ENCODE results near the gene STAG1. TPM values are rescaled to one million over a fixed set of nuclear protein-coding genes. Genes with fewer than 3 reads are reported as not detected.

The STAG1 gene
- total and polyA plus RNA-seq, 2 of the 13 experiments (the other 11 are each of a cell fraction or from before 2014, with no cell fraction given) = 6.2 to 25.9 TPM

DNA sequence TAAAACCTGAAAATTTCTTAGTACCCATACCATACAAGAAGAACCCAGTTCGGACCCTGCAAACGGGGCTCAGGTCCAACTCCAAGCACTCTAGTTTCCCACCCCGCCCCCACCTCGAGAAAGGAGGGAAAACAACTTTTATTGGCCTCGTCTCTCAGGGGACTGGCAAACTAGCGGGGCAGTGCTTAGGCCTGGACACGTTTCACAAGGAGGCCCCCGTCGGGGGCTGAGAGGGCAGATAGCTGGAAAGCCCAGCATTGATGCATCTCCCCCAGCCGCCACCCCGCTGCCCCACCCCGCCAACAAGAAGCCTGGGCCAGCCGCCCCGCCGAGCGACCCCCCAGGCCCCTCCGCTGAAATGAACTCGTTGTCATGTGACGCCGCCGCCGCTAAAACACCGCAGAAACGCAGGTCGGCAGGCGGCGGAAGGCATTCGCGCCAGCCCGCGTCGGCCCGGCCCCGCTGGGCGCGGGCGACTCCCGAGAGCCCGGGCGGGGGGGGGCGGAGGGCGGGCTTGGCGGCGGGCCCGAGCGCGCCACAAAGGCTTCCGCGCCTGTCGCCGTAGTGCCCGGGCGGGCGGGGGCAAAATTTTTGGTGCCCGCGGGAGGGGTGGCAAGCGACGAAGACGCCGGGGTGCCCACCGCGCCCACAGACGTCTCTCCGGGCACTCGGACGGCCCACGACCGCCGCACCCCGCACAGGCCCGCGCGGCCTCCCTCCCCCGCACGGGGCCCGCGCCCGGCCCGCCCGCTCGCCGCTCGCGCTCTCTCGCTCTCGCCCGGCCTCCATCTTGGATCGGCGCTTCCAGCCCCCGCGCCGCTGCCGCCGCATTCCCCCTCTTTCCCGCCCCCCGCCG lies 634 bp downstream of the STAG1 start (continued):
- peak; percentile 59 for TF ChIP-seq PRPF4 (IDR thresholded peaks at IDR 0.05; ENCODE audit: low read depth, low read length, poor library complexity, severe bottlenecking)
- 0 out of 2 replicates have a peak, but pooled peaks have one; percentile 19 for TF ChIP-seq MAZ (IDR thresholded peaks at IDR 0.05; ENCODE audit: borderline replicate concordance, low read depth, low read length)
- no peak for TF ChIP-seq MAZ (CRISPR knock-in tag; IDR thresholded peaks at IDR 0.05; ENCODE audit: low read depth)
- TF ChIP-seq ARID2 (CRISPR knock-in tag; IDR thresholded peaks at IDR 0.05; ENCODE audit: borderline replicate concordance) = peak; percentile 31; the same call in 1 of the 2 replicates
- peak; percentile 26 for TF ChIP-seq XRCC5 (optimal IDR thresholded peaks at IDR 0.05; ENCODE audit: low read length)
- no peak; the same call in none of the 2 replicates for TF ChIP-seq ARNT2 (CRISPR knock-in tag; IDR thresholded peaks at IDR 0.05; ENCODE audit: low read depth)
- no peak for TF ChIP-seq ADNP (CRISPR knock-in tag; IDR thresholded peaks at IDR 0.05)
- 0 out of 2 replicates have a peak, but pooled peaks have one; percentile 53 for TF ChIP-seq NFATC3 (CRISPR knock-in tag; IDR thresholded peaks at IDR 0.05)
- TF ChIP-seq LCORL (IDR thresholded peaks at IDR 0.05) = no peak
- TF ChIP-seq LCORL (CRISPR knock-in tag; IDR thresholded peaks at IDR 0.05) = 0 out of 2 replicates have a peak, but pooled peaks have one; percentile 46
- TF ChIP-seq KMT2B (CRISPR knock-in tag; IDR thresholded peaks at IDR 0.05) = peak; percentile 47
- no peak for TF ChIP-seq HMGXB3 (CRISPR knock-in tag; IDR thresholded peaks at IDR 0.05; ENCODE audit: borderline replicate concordance)
- TF ChIP-seq, protein P1, sequence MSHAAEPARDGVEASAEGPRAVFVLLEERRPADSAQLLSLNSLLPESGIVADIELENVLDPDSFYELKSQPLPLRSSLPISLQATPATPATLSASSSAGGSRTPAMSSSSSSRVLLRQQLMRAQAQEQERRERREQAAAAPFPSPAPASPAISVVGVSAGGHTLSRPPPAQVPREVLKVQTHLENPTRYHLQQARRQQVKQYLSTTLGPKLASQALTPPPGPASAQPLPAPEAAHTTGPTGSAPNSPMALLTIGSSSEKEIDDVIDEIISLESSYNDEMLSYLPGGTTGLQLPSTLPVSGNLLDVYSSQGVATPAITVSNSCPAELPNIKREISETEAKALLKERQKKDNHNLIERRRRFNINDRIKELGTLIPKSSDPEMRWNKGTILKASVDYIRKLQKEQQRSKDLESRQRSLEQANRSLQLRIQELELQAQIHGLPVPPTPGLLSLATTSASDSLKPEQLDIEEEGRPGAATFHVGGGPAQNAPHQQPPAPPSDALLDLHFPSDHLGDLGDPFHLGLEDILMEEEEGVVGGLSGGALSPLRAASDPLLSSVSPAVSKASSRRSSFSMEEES (CRISPR knock-in tag; IDR thresholded peaks at IDR 0.05) = 0 out of 2 replicates have a peak, but pooled peaks have one; percentile 42
- peak; percentile 52; the same call in 1 of the 2 replicates for TF ChIP-seq ZNF777 (CRISPR knock-in tag; IDR thresholded peaks at IDR 0.05)
- peak; percentile 43; the same call in 1 of the 2 replicates for TF ChIP-seq PHF20 (CRISPR knock-in tag; IDR thresholded peaks at IDR 0.05)
- TF ChIP-seq, protein P2, sequence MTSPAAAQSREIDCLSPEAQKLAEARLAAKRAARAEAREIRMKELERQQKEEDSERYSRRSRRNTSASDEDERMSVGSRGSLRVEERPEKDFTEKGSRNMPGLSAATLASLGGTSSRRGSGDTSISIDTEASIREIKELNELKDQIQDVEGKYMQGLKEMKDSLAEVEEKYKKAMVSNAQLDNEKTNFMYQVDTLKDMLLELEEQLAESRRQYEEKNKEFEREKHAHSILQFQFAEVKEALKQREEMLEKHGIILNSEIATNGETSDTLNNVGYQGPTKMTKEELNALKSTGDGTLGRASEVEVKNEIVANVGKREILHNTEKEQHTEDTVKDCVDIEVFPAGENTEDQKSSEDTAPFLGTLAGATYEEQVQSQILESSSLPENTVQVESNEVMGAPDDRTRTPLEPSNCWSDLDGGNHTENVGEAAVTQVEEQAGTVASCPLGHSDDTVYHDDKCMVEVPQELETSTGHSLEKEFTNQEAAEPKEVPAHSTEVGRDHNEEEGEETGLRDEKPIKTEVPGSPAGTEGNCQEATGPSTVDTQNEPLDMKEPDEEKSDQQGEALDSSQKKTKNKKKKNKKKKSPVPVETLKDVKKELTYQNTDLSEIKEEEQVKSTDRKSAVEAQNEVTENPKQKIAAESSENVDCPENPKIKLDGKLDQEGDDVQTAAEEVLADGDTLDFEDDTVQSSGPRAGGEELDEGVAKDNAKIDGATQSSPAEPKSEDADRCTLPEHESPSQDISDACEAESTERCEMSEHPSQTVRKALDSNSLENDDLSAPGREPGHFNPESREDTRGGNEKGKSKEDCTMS (CRISPR knock-in tag; conservative IDR thresholded peaks at IDR 0.05) = no peak
- 0 out of 2 replicates have a peak, but pooled peaks have one; percentile 36 for TF ChIP-seq KDM2A (CRISPR knock-in tag; IDR thresholded peaks at IDR 0.05; ENCODE audit: borderline replicate concordance, low read depth)
- 0 out of 2 replicates have a peak, but pooled peaks have one; percentile 33 for TF ChIP-seq ZFYVE20 (CRISPR knock-in tag; IDR thresholded peaks at IDR 0.05; ENCODE audit: borderline replicate concordance, low read depth)
- 0 out of 2 replicates have a peak, but pooled peaks have one; percentile 43 for TF ChIP-seq ESRRA (CRISPR knock-in tag; IDR thresholded peaks at IDR 0.05; ENCODE audit: low read depth)
- TF ChIP-seq ATM (IDR thresholded peaks at IDR 0.05; ENCODE audit: borderline replicate concordance) = no peak
- TF ChIP-seq ZNF317 (CRISPR knock-in tag; IDR thresholded peaks at IDR 0.05) = peak; percentile 58; the same call in 1 of the 2 replicates

Measured in HepG2 (cell line).